GM18508 (cell line): ENCODE data around the gene A3GALT2.

Experiments
- ATAC-seq: cut with Tn5 transposase; IDR thresholded peaks from one replicate; pipeline ENCODE4 v1.9.1; 2021; ENCODE audit warnings: moderate number of reproducible peaks; ENCODE audit not compliant: insufficient read depth, unreplicated experiment

A3GALT2 gene

DNA sequence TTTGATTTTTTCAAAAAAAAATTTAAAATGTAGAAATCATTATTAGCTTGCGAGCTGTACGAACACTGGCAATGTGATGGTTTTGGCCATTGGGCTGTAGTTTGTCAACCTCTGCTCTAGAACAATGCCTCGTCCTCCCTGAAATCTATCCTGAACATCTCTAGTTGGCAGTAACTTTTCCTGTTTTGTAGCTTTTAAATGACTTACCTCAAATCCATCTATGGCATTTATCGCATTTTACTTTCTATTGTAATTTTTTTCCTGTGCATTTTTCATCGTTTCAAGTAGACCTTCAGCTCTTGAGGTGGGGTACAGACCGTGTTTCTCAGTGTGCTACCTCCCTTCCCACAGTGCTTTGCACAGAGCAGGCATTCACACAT is 30.4 kb upstream of the A3GALT2 start:
- ATAC-seq: no peak

DNA sequence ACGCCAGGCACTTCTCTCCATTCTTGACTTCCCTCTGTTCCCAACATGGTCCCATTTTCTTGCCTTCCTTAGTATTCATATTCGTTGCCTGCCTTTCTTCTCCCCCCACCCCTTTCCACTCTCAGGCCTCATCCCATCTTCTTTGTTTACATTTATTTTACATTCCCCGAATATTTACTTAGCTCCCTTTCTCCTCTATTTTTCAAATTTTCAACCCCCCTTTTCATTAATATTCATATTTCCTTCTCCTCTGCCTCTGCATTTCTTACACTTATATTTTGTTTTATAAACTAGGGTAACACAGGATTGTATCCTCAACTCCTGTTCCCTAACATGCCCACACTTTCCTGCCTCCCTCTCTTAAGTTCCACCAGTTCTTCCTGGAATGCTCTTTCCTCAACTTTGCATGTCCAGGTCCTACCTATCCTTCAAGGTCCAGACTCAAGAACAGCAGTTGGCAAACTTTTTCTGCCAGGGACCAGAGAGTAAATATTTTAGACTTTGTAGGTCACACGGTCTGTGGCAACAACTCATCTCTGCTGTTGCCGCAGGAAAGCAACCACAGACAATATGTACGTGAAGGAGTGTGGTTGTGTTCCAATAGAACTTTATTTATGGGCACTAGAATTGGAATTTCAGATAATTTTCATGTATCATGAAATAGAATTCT is 29.8 kb upstream of the A3GALT2 start:
- no peak for ATAC-seq

DNA sequence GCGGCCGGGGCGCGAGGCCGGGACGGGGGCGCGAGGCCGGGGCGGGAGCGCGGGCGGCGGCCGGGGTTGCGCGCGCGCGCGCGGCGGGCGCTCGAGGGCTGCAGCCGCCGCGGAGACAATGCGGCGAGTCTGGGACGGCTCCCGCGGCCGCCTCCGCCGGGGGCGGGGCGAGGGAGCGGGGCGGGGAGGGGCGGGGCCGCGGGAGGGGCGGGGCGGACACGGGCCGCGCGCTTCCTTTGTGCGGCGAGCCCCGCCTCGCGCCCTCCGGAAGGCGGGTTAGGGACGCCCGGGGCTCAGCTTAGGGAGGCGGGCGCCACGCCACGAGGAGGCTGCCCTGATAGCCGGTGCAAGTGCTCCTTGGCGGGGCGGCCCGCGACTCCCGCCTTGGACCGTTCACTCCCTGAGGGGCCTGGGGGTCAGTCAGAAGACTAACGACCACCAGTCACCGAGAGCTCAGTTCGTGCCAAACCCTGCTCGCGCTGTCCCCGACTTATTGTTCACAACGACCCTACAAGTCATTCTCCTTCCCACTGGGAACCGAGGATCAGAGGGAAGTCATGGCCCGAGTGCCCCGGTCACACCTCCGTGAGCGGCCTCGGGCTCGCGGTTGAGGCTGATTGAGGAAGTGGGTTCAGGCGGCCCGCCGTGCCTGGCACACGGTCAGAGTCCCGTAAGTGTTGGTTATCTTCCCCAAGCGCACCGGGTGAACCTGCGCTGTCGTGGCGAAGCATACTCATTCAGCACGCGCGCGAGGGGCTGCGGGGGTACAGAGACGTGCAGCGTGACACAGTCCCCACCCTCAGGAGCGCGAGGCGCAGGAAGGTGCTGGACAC is 29.1 kb upstream of the A3GALT2 start:
- ATAC-seq: no peak

DNA sequence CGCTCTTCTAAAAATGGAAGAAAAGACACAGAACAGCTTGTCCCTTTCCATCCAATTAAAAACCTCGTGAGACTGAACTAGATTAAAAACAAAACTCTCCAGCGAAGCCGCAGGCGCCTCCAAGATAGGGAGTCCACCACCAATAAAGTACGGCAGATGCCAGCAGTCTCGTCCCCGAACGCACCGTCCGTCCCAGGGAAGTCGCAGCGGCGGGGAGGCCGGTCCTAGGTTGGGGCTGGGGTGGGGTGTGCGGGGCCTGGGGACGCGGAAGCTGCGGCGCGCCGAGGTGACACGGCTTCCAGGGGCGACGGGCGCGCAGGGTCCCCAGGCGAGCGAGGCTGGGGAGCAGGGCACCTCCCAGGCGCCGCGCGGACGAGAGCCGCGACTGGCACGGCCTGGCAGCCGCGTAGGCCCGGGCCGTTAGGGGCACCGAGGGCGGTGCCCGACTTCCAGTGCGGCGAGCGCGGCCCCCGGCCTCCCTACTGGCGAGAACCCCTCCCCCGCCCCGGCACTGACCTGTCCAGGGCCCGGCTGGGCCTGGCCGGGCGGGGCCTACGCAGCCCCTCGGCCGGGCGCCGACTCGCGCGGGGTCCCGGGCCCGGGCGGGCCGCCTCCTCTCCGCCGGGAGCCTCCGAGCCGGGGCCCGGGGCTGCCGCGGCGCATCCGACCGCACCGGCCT is 28.3 kb upstream of the A3GALT2 start:
- no peak for ATAC-seq

DNA sequence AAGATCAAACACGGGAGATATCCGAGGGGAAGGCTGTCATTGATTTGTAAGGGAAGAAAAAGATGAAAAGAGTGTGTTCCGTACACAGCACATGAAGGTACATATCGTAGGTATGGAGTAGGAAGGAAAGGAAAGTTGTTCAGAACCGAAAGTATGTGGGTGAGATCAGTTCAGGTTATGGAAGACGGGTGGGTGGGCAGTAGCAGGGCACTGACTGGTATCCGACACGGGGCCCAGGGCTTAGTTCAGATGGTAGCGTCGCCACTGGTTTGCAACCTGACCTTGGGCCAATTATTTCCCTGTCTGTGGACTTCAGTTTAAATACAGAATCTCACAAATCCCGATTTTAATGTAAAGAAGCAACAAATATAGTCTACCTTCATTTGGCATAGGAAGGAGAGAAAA is 27.8 kb upstream of the A3GALT2 start:
- no peak for ATAC-seq

DNA sequence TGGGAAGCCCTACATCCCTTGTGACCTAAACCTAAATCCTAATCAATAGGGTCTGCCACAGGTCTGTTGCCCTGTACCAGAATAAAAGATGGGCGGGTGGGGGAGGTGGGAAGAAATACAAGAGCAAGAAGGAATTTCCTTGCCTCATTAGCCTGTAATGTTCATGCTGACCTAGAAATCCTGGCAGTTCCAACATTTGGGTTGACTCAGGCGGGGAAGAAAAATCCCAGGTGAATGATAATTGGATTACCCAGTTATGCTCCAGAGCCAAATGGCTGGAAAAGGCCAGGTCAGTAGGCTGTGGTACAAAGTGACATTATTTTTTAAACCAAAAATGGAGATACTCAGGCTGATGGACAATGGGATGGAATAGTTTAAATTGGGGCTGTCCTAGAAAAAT is 27.3 kb upstream of the A3GALT2 start:
- ATAC-seq: no peak

DNA sequence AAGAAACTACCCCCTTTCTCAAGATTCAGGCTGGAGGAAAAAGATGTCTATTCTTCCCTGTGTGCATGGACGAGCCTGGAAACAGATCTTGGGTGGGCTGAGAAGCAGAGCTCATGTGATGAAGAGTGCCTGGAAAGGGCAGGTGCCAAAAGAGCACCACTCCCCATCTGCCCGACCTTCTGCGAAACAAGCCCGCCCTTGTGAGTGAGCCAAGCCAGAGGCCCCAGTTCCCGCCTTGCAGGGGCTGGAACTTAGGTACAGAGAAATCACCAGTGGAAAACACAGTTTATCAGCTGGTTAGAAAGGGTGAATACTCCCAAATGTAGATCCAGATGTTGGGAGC is 26.7 kb upstream of the A3GALT2 start:
- no peak for ATAC-seq

DNA sequence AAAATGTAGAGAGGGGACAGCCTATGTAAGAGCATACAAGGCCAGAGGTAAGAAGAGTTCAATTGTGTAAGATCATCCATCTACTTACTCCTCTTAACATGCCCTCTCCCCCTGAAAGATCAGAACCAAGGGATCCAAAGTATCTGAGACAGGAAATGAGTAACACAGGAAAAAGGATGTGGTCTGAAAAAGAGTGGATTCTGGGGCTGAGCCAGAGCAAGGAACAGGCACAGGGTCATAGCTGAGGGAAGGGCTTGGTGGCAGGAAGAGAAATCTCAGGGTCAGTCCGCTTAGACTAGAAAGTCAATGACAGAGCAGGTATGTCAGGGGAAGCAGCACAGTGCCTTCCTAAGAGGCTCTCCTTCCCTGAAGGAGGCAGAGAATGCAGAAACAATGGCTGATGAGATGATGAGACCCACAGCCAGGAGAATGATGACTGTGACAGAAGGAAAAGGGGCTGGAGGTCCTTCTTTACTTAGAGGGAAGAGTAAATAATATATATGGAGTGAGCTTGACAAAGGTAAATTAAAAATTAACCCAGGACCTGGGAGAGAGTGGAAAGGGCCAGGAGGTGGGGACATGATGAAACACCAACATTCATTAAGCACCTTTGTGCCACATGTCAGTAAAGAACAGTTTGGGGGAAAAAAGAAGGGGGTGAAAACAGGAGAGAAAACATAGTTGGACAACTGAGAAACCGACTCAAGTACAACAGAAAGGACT is 26.2 kb upstream of the A3GALT2 start:
- ATAC-seq: no peak

DNA sequence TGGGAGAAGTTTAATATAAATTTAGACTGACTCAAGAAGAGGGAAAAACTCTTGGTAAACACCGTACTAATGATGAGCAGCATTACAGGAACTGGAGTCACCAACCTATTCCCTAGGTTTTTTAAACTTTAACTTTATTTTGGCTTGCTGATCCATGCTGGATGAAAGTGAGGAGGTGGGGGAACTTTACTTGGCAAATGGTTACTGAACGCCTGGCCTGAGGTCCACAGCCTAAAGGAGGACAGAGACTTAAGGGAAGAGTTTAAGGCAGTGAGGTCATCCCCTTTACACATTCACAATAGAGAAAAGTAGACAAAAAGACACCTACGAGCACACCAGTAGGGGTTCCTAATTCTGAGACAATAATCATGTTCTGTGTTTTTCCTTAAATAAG is 25.6 kb upstream of the A3GALT2 start:
- ATAC-seq: no peak

DNA sequence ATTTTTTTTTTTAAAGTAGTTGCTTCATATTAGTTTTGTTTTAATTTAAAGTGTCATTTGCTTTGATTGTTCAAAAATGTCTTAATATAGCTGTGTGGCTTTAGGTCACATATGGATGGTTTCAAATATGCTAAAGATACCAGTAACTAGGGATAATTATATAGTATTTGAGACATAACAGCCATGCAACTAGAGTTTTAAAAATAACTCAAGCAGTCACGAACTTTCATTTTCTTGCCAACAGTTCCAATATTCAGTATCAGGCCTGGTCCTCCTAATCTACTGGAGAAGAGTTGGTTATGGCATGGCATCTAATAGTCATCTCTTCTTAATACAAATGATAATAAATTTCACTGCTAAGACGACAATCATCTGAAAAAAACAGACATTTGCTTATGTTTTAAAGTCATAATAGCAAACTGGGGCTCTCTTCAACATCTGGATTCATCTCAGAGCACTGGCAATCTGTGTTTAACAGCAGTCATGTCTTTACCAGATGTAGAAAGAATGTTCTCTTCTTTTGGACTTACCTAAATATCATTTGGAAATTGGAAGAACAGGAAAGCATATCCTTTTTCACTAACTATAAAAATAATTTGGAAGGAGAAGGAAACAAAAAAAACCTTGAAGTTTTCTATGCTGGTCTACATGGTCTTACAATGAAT is 24.1 kb upstream of the A3GALT2 start:
- ATAC-seq: no peak

DNA sequence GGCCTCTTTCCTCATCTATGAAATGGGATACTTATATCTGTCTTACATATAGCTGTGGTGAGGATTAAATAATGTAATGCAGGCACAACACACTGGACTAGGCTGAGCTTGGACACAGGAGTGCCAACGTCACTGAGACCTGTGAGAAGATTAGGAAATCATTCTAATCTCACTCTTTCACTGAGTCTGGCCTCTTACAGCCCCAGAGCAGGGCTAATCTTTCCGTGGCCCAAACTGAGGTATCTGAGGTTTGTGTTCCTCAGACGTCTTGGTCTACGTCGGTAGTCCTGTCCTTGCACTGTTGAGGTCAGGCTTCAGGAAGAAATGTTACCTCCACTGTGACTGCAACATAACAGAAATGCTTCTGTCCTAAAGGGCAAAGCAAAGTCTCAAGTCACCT is 22.6 kb upstream of the A3GALT2 start:
- ATAC-seq: no peak

DNA sequence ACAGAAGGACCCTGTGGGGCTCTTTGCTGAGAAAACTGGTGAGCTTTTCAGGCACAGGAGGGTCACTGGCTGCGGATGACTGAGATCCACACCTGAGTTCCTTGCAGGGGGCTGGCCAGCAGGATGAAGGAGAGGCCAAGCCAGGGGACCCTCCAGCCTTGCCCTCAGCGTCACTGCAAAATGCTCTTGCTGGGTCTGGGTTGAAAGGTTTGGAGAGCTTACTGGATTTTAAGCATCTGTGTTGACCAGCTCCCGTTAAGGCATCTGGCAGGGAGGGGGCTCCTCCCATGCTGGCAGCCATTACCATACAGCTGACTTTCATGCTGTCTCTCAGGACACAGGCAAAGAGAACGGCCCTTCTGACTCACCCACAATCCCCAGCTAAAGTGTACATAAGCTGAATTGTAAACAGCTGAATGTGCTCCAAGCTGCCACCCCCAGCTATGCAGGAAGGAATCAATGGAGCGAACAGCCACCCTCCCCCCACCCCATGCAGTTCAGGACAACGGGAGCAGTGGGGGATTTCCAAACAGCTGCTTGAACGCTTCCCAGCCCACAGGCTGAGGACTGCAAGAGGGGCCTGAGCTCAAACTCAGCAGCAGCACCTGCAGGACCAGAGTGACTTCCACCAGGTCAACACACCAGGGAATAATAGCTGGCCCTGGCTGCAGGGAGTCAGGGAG is 21.3 kb upstream of the A3GALT2 start:
- ATAC-seq: no peak

DNA sequence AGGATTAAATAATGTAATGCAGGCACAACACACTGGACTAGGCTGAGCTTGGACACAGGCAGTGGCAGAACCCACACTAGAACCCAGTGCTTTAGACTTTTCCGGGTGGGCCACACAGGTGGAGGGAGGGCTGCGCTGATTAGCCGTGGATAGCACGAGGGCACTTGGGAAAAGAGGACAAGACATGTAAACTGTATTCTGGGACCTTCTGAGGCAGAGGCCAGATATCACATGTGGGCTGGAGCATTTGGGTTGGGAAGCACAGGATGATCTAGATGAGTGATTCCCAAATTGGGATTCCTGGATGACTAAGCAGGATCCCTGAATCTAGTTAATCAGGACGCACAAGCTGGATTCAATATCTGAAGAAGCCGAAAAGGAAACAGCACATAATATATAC is 20.3 kb upstream of the A3GALT2 start:
- no peak for ATAC-seq

DNA sequence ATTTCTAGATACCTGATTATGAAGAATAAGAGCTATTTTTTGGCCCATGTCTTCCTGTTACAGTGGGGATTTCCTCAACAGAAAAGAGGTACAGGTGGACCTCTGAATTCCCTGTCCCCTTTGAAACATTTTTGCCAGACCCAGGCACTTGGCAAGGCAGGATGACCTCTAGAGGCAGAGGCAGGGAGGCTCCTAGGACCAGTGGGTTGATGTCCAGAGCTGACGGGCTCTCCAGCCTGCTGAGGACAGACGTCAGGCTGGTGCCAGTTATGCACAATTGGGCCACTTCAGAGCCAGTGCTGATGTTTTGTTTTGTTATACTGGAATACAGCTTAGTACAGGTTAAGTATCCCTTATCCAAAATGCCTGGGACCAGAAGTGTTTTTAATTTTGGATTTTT is 18.5 kb upstream of the A3GALT2 start:
- ATAC-seq: no peak

DNA sequence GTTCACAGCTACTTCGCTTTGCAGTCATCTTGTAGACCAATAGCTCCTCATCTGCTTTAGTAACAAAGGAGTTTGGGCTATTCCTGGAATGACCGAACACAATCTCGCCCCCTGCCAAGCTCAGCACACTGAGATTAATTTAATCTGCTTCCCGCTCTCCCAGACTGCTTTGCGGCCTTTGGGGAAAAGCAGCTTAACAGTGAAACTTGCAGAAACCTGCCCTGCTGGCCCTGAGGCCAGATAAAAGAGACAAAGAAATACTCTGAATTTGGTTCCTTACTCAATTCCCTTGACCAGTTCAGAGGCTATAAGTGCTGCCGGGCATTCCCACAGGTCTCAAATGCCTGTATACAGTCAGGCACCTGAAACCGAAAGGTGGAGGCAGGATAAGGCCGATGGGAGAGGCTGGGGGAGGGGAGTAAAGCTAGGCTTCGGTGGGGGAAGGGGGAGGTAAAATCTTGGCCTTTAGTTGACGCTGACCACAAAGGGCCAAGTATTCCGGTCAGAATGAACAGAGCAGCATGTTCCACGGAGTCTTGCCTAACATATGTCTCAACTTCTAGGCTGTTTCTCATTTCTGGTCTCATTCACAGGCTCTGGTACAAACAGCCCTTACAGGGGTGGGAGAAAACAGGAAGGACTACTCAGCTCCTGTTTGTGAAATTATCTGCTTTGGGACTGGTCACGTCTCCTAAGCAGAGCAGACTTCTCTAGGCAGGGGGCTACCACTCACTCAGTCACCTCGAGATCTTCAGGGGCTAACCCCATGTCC is 17.7 kb upstream of the A3GALT2 start:
- no peak for ATAC-seq

DNA sequence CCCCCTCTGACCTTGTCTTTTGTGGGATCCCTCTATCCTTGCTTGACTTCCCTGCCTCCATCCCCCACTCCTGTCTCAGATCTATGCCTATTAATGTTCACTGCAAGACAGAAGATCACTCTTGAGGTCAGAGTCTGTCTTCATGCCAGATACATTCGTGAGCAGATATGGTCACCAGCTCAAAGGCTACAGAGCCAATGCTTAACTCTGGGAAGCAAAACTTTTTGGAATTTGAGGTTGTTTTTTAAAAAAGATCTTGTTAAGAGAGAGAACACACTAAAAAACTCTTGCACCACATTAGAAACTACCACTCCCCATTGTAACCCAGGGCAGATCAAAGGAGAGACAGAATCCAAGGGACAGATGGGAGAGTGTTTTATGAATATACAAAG is 17.1 kb upstream of the A3GALT2 start:
- ATAC-seq: no peak

DNA sequence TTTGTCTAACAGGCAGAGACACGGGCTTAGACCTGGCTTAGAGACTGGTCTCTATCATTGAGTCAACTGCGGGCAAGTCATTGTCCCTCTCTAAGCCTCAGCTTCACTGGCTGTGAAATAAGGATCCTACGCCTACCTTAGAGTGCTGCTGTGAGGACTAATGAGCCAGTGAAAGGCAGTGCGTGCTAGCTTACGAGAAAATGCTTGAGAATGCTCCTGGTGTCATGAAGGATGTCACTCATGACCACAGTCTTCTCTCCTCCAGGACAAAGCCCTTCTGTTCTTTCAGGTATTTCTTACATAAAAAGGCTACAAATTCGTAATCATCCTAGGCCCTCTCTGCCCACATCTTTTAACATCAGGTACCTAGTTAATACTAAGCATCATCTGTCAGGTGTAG is 16.5 kb upstream of the A3GALT2 start:
- no peak for ATAC-seq

DNA sequence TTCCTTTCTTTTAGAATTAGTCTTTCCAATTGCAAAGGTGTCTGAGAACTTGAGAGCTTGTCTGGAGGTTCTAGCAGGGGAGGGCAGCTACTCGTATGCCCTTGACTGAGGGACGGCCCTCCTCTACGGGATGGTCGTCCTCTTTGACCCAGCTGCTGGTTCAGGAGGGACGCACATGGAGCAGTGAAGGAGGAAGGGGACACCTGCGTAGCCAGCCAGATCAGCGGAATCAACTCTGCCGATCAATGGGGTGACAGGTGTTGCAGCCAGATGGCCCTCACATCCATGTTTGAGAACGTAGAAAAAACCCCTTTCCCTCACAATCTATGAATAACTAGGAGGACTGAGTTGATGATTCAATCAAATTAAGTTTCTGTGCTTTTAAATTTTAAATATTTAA is 15.7 kb upstream of the A3GALT2 start:
- ATAC-seq: no peak

DNA sequence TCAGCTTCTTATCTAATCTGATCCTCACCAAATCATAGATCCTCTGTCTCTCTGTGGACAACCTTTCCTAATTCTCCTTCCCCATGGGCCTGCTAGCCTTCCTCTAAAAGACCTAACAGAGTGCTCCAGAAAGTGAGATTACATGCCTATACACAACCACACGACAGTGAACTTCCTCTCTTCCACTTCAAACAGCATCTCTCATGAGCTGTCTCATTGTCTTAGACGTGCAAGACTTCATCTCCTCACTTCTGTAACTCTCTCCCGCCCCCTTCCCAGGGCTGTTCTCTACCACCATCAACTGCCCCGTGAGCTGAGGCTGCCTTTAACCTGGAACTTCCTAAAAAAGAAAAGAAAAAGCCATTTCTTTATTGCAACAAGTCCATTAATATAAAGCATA is 14.1 kb upstream of the A3GALT2 start:
- ATAC-seq: no peak
